GM12878 (cell line): Measurements from ENCODE around the gene ADAMTS17.

Source experiments
- CBX5 ChIP-seq: sonication (generic); IDR thresholded peaks from 2 replicates; pipeline ENCODE4 v1.6.1; 2016; ENCODE audit warnings: low read depth, moderate library complexity, mild to moderate bottlenecking, inconsistent platforms
- EZH2 ChIP-seq: IDR thresholded peaks from 2 replicates; pipeline ENCODE4 v1.6.1; 2012; ENCODE audit warnings: low read depth, mild to moderate bottlenecking, control low read depth, inconsistent platforms, low read length, borderline replicate concordance; ENCODE audit not compliant: control insufficient read depth
- FOXM1 ChIP-seq: IDR thresholded peaks from 2 replicates; pipeline ENCODE4 v1.6.1; 2012; ENCODE audit warnings: low read depth, mild to moderate bottlenecking, inconsistent platforms, low read length, moderate library complexity
- NFXL1 ChIP-seq: fragments of 450-650 bp; IDR thresholded peaks from 2 replicates; pipeline ENCODE4 v1.6.1; 2017; ENCODE audit warnings: antibody characterized with exemption, mild to moderate bottlenecking, borderline replicate concordance
- POLR2A ChIP-seq: IDR thresholded peaks from 2 replicates; pipeline ENCODE4 v1.6.1; 2011; ENCODE audit warnings: low read depth, mild to moderate bottlenecking, low read length
- RAD21 ChIP-seq: IDR thresholded peaks from 2 replicates; pipeline ENCODE4 v1.6.1; 2011; ENCODE audit warnings: mild to moderate bottlenecking, low read depth, low read length, moderate library complexity; ENCODE audit not compliant: insufficient read depth
- RB1 ChIP-seq: fragments of 450-650 bp; formaldehyde crosslinking; IDR thresholded peaks from 2 replicates; pipeline ENCODE4 v1.6.1; 2017; ENCODE audit warnings: mild to moderate bottlenecking, borderline replicate concordance
- TF ChIP-seq, protein P1 (sequence below): IDR thresholded peaks from 2 replicates; pipeline ENCODE4 v1.6.1; 2012; ENCODE audit warnings: low read depth, low read length, improper control_type of control experiment

DNA sequence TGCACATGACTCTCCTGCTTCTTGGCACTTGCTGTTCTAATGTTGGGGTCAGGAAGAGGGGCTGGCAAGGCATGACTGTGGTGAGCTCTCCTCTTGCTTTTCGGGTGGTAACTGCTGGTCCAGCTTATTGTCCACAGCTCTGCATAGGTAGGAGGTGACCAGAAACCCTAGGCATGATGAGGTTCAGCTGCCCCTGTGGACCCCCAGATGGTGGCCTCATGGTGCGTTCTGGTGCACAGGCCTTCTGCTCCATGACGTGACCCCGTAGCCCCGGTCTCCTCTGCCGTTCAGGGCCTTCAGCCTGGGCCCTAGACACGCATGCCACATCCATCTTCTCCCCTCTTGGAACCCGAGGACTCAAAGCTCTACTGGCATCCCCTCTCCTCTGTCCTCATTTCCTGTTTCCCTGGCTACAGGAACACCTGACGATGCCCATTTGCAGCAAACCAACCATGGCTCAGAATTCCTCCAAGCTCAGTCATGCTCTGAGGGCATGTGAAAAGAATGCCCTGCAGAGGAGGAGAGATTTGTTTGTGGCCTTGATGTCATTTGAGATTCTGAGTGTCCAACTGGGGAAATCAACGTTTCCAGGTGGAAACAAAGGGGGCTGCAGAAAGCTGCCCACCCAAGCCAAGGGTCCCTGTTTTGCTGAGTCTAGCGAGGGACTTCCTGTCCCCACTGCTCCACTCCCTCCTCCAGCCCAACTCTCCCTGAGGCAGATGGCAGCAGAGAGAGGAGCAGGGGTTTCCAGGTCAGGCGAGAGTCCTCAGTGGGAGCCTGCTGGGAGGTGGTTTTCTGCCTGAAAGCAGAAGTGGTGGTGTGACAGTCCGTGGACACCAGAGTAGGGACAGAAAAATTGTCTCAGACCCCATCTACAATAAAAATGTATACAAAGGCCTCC is 409.8 kb downstream of the ADAMTS17 start:
- TF ChIP-seq POLR2A, result no peak
- no peak for TF ChIP-seq RB1
- no peak for TF ChIP-seq EZH2
- TF ChIP-seq NFXL1, result no peak
- TF ChIP-seq RAD21, result no peak
- no peak for TF ChIP-seq CBX5
- no peak for TF ChIP-seq FOXM1
- TF ChIP-seq, protein P1, sequence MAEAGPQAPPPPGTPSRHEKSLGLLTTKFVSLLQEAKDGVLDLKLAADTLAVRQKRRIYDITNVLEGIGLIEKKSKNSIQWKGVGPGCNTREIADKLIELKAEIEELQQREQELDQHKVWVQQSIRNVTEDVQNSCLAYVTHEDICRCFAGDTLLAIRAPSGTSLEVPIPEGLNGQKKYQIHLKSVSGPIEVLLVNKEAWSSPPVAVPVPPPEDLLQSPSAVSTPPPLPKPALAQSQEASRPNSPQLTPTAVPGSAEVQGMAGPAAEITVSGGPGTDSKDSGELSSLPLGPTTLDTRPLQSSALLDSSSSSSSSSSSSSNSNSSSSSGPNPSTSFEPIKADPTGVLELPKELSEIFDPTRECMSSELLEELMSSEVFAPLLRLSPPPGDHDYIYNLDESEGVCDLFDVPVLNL, result no peak
